Measurements from ENCODE around the gene NCAM1. TPM values are rescaled to one million over a fixed set of nuclear protein-coding genes. Genes with fewer than 3 reads are reported as not detected.

Gene NCAM1
- total RNA-seq, 1 experiment from 2014 or later = not detected

DNA sequence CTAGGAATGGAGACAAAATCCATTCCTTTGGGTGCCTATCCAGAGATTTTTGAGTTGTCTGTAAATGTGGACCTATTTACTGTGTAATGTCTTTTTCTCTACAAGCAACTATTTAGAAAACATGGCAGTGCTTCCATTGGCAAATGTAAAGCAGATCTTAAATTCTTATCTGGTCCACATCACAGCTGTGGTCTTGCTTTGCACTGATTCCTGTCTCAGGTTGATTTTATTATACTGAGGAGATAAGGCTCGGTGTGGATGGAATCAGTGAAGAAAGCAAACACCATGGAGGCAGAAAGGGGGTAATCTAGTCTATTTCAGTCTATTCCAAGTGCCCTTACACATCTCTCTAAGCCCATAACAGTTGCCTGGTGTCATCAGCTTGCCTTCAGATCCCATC, 160.5 kb downstream of the NCAM1 start:
- ChIA-PET CTCF (no interaction called here), POLR2A (ENCODE audit: unreplicated experiment) (no interaction called here)
- Histone ChIP-seq H3K4me1 (ENCODE audit: insufficient read depth, low read length) (no peaks in the 10 kb centered on the region), H3K4me2 (ENCODE audit: low read length) (no peak overlapping the region), H3F3A (ENCODE audit: low read length, unreplicated experiment) (no peaks in the 10 kb centered on the region), H3K79me2 (ENCODE audit: low read length) (no peaks in the 10 kb centered on the region), H4K20me1 (ENCODE audit: low read length) (no peaks in the 10 kb centered on the region), H2AFZ (ENCODE audit: low read length) (no peak overlapping the region), H3K36me3 (ENCODE audit: low read depth, low read length) (no peaks in the 10 kb centered on the region), H3K9me3 (ENCODE audit: low read length) (no peaks in the 10 kb centered on the region), H3K4me3 (ENCODE audit: low read length) (no peak overlapping the region), H3K27me3 (ENCODE audit: low read length) (peaks cover 38% of the 10 kb centered on the region), H3K27ac (ENCODE audit: low read length) (no peak overlapping the region), H3K9ac (ENCODE audit: low read length) (no peak overlapping the region), H3K9me2 (replicated peaks; ENCODE audit: low read length) (no peaks in the 10 kb centered on the region)
- ATAC-seq (no peak), DNase-seq (no peak)
- intact Hi-C loops (cut with micrococcal nuclease) = no loop called here
- TF ChIP-seq CTCF (conservative IDR thresholded peaks at IDR 0.05; ENCODE audit: low read depth, low read length) = no peak
- no peak for TF ChIP-seq EZH2 (IDR thresholded peaks at IDR 0.05; ENCODE audit: low read length, unreplicated experiment)
- TF ChIP-seq EZH2phosphoT487 (IDR thresholded peaks at IDR 0.05; ENCODE audit: borderline replicate concordance, low read length) = no peak
- no TSS peak for BruUV-seq (replicated peaks)

- TF ChIP-seq EZH2phosphoT487 (IDR thresholded peaks at IDR 0.05; ENCODE audit: borderline replicate concordance, low read length) = no peak
- no peak for TF ChIP-seq CTCF (conservative IDR thresholded peaks at IDR 0.05; ENCODE audit: low read depth, low read length)
- TF ChIP-seq EZH2 (IDR thresholded peaks at IDR 0.05; ENCODE audit: low read length, unreplicated experiment) = no peak
- Histone ChIP-seq H3K9me3 (ENCODE audit: low read length) (no peaks in the 10 kb centered on the region), H3K4me3 (ENCODE audit: low read length) (no peak overlapping the region), H3K27ac (ENCODE audit: low read length) (no peak overlapping the region), H3F3A (ENCODE audit: low read length, unreplicated experiment) (no peaks in the 10 kb centered on the region), H3K79me2 (ENCODE audit: low read length) (no peaks in the 10 kb centered on the region), H3K9ac (ENCODE audit: low read length) (no peak overlapping the region), H3K27me3 (ENCODE audit: low read length) (peaks cover 20% of the 10 kb centered on the region), H2AFZ (ENCODE audit: low read length) (no peak overlapping the region), H3K9me2 (replicated peaks; ENCODE audit: low read length) (no peaks in the 10 kb centered on the region), H3K4me1 (ENCODE audit: insufficient read depth, low read length) (no peaks in the 10 kb centered on the region), H3K36me3 (ENCODE audit: low read depth, low read length) (no peaks in the 10 kb centered on the region), H4K20me1 (ENCODE audit: low read length) (no peaks in the 10 kb centered on the region), H3K4me2 (ENCODE audit: low read length) (no peak overlapping the region)
- intact Hi-C loops (cut with micrococcal nuclease) = no loop called here
- ChIA-PET POLR2A (ENCODE audit: unreplicated experiment) (no interaction called here), CTCF (no interaction called here)
- DNase-seq (no peak), ATAC-seq (no peak)
- no TSS peak for BruUV-seq (replicated peaks)
These were observed 162.8 kb downstream of the NCAM1 start for GRCh38 chr11:113124006-113124405.

DNA sequence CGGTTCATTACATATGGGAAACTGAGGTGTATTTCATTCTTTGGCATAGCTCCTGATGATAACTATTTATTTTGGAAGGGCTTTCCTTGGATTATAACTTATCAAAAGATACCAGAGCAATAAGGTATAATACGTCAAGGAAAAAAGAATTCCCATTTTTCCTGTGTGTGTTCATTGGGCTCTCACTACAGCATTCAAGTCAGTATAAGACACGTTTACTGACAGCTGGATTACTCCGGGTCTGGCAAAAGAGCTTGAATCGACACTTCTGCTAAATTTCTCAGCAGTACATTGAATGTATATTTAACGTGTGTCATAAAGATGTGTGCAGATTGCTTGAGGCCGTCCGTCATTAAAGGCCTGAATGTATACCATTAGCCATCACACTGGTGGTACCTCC, 163.4 kb downstream of the NCAM1 start:
- ChIA-PET POLR2A (ENCODE audit: unreplicated experiment) (no interaction called here), CTCF (no interaction called here)
- no peak overlapping the region for H2AFZ ChIP-seq (ENCODE audit: low read length)
- no peak for DNase-seq
- H3K79me2 ChIP-seq (ENCODE audit: low read length) = no peaks in the 10 kb centered on the region
- H3K9me3 ChIP-seq (ENCODE audit: low read length) = no peaks in the 10 kb centered on the region
- TF ChIP-seq EZH2phosphoT487 (IDR thresholded peaks at IDR 0.05; ENCODE audit: borderline replicate concordance, low read length) (no peak), EZH2 (IDR thresholded peaks at IDR 0.05; ENCODE audit: low read length, unreplicated experiment) (no peak), CTCF (conservative IDR thresholded peaks at IDR 0.05; ENCODE audit: low read depth, low read length) (no peak)
- peaks cover 20% of the 10 kb centered on the region for H3K27me3 ChIP-seq (ENCODE audit: low read length)
- no peaks in the 10 kb centered on the region for H4K20me1 ChIP-seq (ENCODE audit: low read length)
- no peaks in the 10 kb centered on the region for H3K36me3 ChIP-seq (ENCODE audit: low read depth, low read length)
- H3K9me2 ChIP-seq (replicated peaks; ENCODE audit: low read length) = no peaks in the 10 kb centered on the region
- H3K9ac ChIP-seq (ENCODE audit: low read length) = no peak overlapping the region
- no peaks in the 10 kb centered on the region for H3F3A ChIP-seq (ENCODE audit: low read length, unreplicated experiment)
- H3K4me3 ChIP-seq (ENCODE audit: low read length) = no peak overlapping the region
- intact Hi-C loops (cut with micrococcal nuclease) = no loop called here
- no peak overlapping the region for H3K27ac ChIP-seq (ENCODE audit: low read length)
- no peak overlapping the region for H3K4me2 ChIP-seq (ENCODE audit: low read length)
- BruUV-seq (replicated peaks) = no TSS peak
- no peaks in the 10 kb centered on the region for H3K4me1 ChIP-seq (ENCODE audit: insufficient read depth, low read length)
- ATAC-seq = no peak

All from PC-3 (cell line).